ENCODE data around the gene SELENOW.
"Not testable (repeated sequence)": the region's sequence is repeated elsewhere in the genome, so short reads cannot be mapped to it uniquely, and the experiment has no call there.

Gene SELENOW

GRCh38 chr19:47787307-47787706, 8.8 kb downstream of the SELENOW start:
- not testable (repeated sequence) for DNase-seq

GRCh38 chr19:47789811-47790210, 11.3 kb downstream of the SELENOW start:
- DNase-seq, result not testable (repeated sequence)

GRCh38 chr19:47790398-47790814, 11.9 kb downstream of the SELENOW start:
- peak; percentile 90 for DNase-seq

- DNase-seq, result no peak
Observed at GRCh38 chr19:47792616-47793015, 14.1 kb downstream of the SELENOW start.

GRCh38 chr19:47794526-47794925, 16.0 kb downstream of the SELENOW start:
- no peak for DNase-seq

- no peak for DNase-seq
Observed at GRCh38 chr19:47796785-47797184, 18.3 kb downstream of the SELENOW start.

GRCh38 chr19:47797996-47798903, 19.7 kb downstream of the SELENOW start:
- no peak for DNase-seq

GRCh38 chr19:47798904-47799266, 20.4 kb downstream of the SELENOW start:
- DNase-seq, result no peak

- DNase-seq, result no peak
Observed at GRCh38 chr19:47801270-47801669, 22.8 kb downstream of the SELENOW start.

GRCh38 chr19:47802521-47803043, 24.1 kb downstream of the SELENOW start:
- no peak for DNase-seq

GRCh38 chr19:47803148-47803547, 24.6 kb downstream of the SELENOW start:
- DNase-seq, result not testable (repeated sequence)

- not testable (repeated sequence) for DNase-seq
Observed at GRCh38 chr19:47803671-47804070, 25.2 kb downstream of the SELENOW start.

GRCh38 chr19:47804451-47804850, 25.9 kb downstream of the SELENOW start, which contains the start of gene TPRX1:
TPRX1 (minus strand) TSS chr19:47804551; CDS start chr19:47804539, 12 bp downstream.
- not testable (repeated sequence) for DNase-seq

GRCh38 chr19:47805313-47805712, 26.8 kb downstream of the SELENOW start:
- no peak for DNase-seq

- no peak for DNase-seq
Observed at GRCh38 chr19:47806435-47806834, 27.9 kb downstream of the SELENOW start.

GRCh38 chr19:47813304-47813994, 34.9 kb downstream of the SELENOW start:
- DNase-seq, result peak; percentile 87

GRCh38 chr19:47813995-47814328, 35.5 kb downstream of the SELENOW start:
- no peak for DNase-seq

GRCh38 chr19:47816270-47816669, 37.8 kb downstream of the SELENOW start:
- not testable (repeated sequence) for DNase-seq

- not testable (repeated sequence) for DNase-seq
Observed at GRCh38 chr19:47818221-47818620, 39.7 kb downstream of the SELENOW start.

GRCh38 chr19:47819858-47820257, 41.4 kb downstream of the SELENOW start:
- no peak for DNase-seq

- no peak for DNase-seq
Observed at GRCh38 chr19:47820410-47820809, 41.9 kb downstream of the SELENOW start.

GRCh38 chr19:47821460-47822020, 43.0 kb downstream of the SELENOW start, which contains the start of gene CRX:
CRX (plus strand) TSS chr19:47821937; CDS start chr19:47834444, 12,507 bp downstream.
- no peak for DNase-seq

GRCh38 chr19:47824396-47824795, 45.9 kb downstream of the SELENOW start:
- DNase-seq, result no peak
